ENCODE measurements around the gene WDR35. TPM values are rescaled to one million over a fixed set of nuclear protein-coding genes. Genes with fewer than 3 reads are reported as not detected.

WDR35 gene
- total and polyA plus RNA-seq, 2 donors (not counting 3 experiments of a cell fraction or from before 2014, with no cell fraction given), result 3.6 to 8.0 TPM

DNA sequence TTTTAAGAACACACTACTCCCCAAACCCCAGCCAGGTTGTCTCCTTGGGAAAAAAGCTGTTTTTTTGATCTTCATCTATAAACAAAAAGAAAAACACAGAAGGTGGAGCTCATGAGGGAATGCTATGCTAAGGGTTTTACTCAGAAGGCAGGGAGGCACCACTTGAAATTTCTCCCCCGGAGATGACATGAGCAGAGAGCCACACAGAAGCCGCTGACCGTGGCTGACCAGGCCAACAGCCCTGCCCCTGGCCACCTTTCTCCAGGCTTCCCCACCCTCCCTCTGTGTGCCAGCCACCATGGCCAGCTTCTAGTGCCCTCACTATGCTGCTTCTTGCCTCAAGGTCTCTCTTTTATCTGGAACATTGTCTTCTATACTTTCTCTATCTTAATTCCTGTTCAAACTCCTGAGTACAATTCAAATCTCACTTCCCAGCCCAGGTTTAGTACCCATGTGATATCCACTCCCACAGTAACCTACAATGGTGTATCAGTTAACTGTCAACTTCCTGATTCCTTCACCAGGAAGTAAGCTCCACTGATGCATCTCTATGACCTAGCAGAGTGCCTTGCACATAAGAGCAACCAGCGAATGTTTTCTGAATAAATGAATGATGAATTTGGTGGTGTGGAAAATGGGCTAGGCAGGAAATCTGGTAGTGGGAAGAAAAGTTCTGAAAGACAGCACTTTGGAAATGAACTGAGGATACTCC is 46.2 kb upstream of the WDR35 start:
- Histone ChIP-seq H3K27me3 (ENCODE audit: control insufficient read depth in 2 of 2, insufficient read depth in 2 of 2, low read length in 2 of 2) (no peaks in the 10 kb centered on the region), H3K79me2 (ENCODE audit: control insufficient read depth, insufficient read depth, low read length) (peaks cover 25% of the 10 kb centered on the region), H3K27ac (ENCODE audit: insufficient read depth, low read depth, low read length) (peak overlapping the region; percentile 39), H3K4me3 (replicated peaks in 1 of 3; ENCODE audit: insufficient read depth in 1 of 3, low read depth in 1 of 3, low read length in 3 of 3) (no peak overlapping the region), H3K9me3 (replicated peaks; ENCODE audit: control insufficient read depth, insufficient read depth, low read length) (no peaks in the 10 kb centered on the region), H2AFZ (ENCODE audit: low read depth, low read length) (no peak overlapping the region), H4K20me1 (replicated peaks; ENCODE audit: control insufficient read depth, extremely low read depth, insufficient read depth, low read length) (no peaks in the 10 kb centered on the region), H3K36me3 (ENCODE audit: control insufficient read depth in 2 of 2, extremely low read depth in 1 of 2, insufficient read depth in 2 of 2, low read length in 2 of 2) (peaks cover 11 to 12% of the 10 kb centered on the region in 2 experiments), H3K4me1 (ENCODE audit: control insufficient read depth, extremely low read depth, insufficient read depth, low read length) (peaks cover 51% of the 10 kb centered on the region), H3K9me1 (replicated peaks; ENCODE audit: control insufficient read depth, extremely low read depth, insufficient read depth, low read length) (no peaks in the 10 kb centered on the region), H3K4me2 (ENCODE audit: insufficient read depth, low read length) (peak overlapping the region; percentile 36), H3K9ac (replicated peaks; ENCODE audit: extremely low read depth, insufficient read depth, low read length) (no peak overlapping the region)
- no TSS peak for BruUV-seq (replicated peaks)
- ChIA-PET CTCF (interaction anchor here (1.5 to 5.9 kb wide), 6 partner anchors 9 to 80 kb away, joined by 4 to 65 read pairs (median 8); partner anchors contain the start of gene LAPTM4A), POLR2A (interaction anchor here (1.0 to 1.4 kb wide), 3 partner anchors 12 to 21 kb away, joined by 3 read pairs; no protein-coding TSS in a partner anchor)
- no peak for FAIRE-seq
- intact Hi-C loops (cut with micrococcal nuclease) (no loop called here), dilution Hi-C loops (cut with MboI; ENCODE audit: extremely low pct_ligation_motif_present, low sequenced_read_pairs) (no loop called here)
- TF ChIP-seq, protein P1, sequence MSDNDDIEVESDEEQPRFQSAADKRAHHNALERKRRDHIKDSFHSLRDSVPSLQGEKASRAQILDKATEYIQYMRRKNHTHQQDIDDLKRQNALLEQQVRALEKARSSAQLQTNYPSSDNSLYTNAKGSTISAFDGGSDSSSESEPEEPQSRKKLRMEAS (IDR thresholded peaks at IDR 0.05; ENCODE audit: insufficient read depth, insufficient read length), result no peak
- peak; percentile 16 for TF ChIP-seq POLR2AphosphoS5 (IDR thresholded peaks at IDR 0.05; ENCODE audit: insufficient read depth, low read depth, low read length)
- peak; percentile 56 for DNase-seq (ENCODE audit: low read depth, low spot score)

DNA sequence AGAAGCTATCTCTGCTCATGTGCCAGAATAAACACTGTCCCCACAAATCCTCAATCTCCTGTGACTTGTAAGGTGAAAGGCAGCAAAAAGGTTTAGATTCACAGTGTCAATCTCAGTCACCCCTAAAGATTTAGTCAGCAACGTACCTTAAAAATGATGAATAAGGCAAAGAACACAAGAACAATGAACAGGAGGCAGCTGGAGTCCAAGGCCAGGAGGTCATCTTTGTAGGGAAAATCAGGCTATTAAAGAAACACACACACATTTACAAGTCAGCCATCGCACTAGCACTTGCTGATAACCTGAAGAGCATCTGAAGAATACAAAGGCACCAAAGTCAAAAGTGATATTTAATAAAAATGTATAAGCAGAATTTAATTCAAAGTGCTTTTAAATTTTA is 44.9 kb upstream of the WDR35 start:
- no TSS peak for BruUV-seq (replicated peaks)
- Histone ChIP-seq H3K9ac (replicated peaks; ENCODE audit: extremely low read depth, insufficient read depth, low read length) (no peak overlapping the region), H3K79me2 (ENCODE audit: control insufficient read depth, insufficient read depth, low read length) (peaks cover 19% of the 10 kb centered on the region), H4K20me1 (replicated peaks; ENCODE audit: control insufficient read depth, extremely low read depth, insufficient read depth, low read length) (no peaks in the 10 kb centered on the region), H3K4me2 (ENCODE audit: insufficient read depth, low read length) (peak overlapping the region; percentile 31), H3K27me3 (ENCODE audit: control insufficient read depth in 2 of 2, insufficient read depth in 2 of 2, low read length in 2 of 2) (no peaks in the 10 kb centered on the region), H3K9me1 (replicated peaks; ENCODE audit: control insufficient read depth, extremely low read depth, insufficient read depth, low read length) (no peaks in the 10 kb centered on the region), H3K9me3 (replicated peaks; ENCODE audit: control insufficient read depth, insufficient read depth, low read length) (no peaks in the 10 kb centered on the region), H2AFZ (ENCODE audit: low read depth, low read length) (no peak overlapping the region), H3K36me3 (ENCODE audit: control insufficient read depth in 2 of 2, extremely low read depth in 1 of 2, insufficient read depth in 2 of 2, low read length in 2 of 2) (peaks cover 15% of the 10 kb centered on the region in 2 experiments), H3K4me1 (ENCODE audit: control insufficient read depth, extremely low read depth, insufficient read depth, low read length) (peaks cover 41% of the 10 kb centered on the region), H3K4me3 (replicated peaks in 1 of 3; ENCODE audit: insufficient read depth in 1 of 3, low read depth in 1 of 3, low read length in 3 of 3) (no peak overlapping the region), H3K27ac (ENCODE audit: insufficient read depth, low read depth, low read length) (no peak overlapping the region)
- peak; percentile 88 for DNase-seq (ENCODE audit: low read depth, low spot score)
- POLR2A ChIA-PET, result interaction anchor here (1.0 to 1.7 kb wide), 2 partner anchors 14 to 17 kb away, joined by 3 read pairs; partner anchors contain the start of gene LAPTM4A
- FAIRE-seq, result peak; percentile 21
- intact Hi-C loops (cut with micrococcal nuclease) (no loop called here), dilution Hi-C loops (cut with MboI; ENCODE audit: extremely low pct_ligation_motif_present, low sequenced_read_pairs) (no loop called here)
- no peak for TF ChIP-seq GATA2 (IDR thresholded peaks at IDR 0.05; ENCODE audit: insufficient read depth, insufficient read length, low read depth, low read length)
- no peak for TF ChIP-seq MYC (IDR thresholded peaks at IDR 0.05; ENCODE audit: low read depth, low read length)
- no peak for TF ChIP-seq POLR2AphosphoS5 (IDR thresholded peaks at IDR 0.05; ENCODE audit: insufficient read depth, low read depth, low read length)
- no peak for TF ChIP-seq POLR2A (IDR thresholded peaks at IDR 0.05; ENCODE audit: low read depth, low read length)
- TF ChIP-seq EZH2 (IDR thresholded peaks at IDR 0.05; ENCODE audit: borderline replicate concordance, low read depth, low read length, severe bottlenecking), result no peak
- TF ChIP-seq, protein P2, sequence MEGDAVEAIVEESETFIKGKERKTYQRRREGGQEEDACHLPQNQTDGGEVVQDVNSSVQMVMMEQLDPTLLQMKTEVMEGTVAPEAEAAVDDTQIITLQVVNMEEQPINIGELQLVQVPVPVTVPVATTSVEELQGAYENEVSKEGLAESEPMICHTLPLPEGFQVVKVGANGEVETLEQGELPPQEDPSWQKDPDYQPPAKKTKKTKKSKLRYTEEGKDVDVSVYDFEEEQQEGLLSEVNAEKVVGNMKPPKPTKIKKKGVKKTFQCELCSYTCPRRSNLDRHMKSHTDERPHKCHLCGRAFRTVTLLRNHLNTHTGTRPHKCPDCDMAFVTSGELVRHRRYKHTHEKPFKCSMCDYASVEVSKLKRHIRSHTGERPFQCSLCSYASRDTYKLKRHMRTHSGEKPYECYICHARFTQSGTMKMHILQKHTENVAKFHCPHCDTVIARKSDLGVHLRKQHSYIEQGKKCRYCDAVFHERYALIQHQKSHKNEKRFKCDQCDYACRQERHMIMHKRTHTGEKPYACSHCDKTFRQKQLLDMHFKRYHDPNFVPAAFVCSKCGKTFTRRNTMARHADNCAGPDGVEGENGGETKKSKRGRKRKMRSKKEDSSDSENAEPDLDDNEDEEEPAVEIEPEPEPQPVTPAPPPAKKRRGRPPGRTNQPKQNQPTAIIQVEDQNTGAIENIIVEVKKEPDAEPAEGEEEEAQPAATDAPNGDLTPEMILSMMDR (IDR thresholded peaks at IDR 0.05; ENCODE audit: extremely low read depth in 1 of 2, insufficient read depth in 1 of 2, low read depth in 1 of 2, low read length in 2 of 2), result no peak
- no peak for TF ChIP-seq JUN (IDR thresholded peaks at IDR 0.05; ENCODE audit: borderline replicate concordance, insufficient read depth, insufficient read length, low read depth)
- TF ChIP-seq, protein P1 (IDR thresholded peaks at IDR 0.05; ENCODE audit: insufficient read depth, insufficient read length), result no peak
- TF ChIP-seq FOS (IDR thresholded peaks at IDR 0.05; ENCODE audit: borderline replicate concordance, insufficient read depth, low read length), result no peak
- CTCF ChIA-PET, result interaction anchor here (0.8 to 5.9 kb wide), 5 partner anchors 8 to 79 kb away, joined by 3 to 65 read pairs (median 6); partner anchors contain the start of gene LAPTM4A
